Type B pancreatic cell (in vitro differentiated cells): ENCODE results near the gene RBPJL. TPM values are rescaled to one million over a fixed set of nuclear protein-coding genes. Genes with fewer than 3 reads are reported as not detected.

ENCODE experiments used
- DNase-seq: peaks from one replicate; pipeline ENCODE4 v3.0.0; 2021; ENCODE audit warnings: mixed read lengths; ENCODE audit not compliant: unreplicated experiment; ENCODE audit errors: extremely low spot score
- H3K27ac Mint-ChIP-seq: 2 replicates; pipeline ENCODE4 v1.8.0; 2021; ENCODE audit warnings: mild to moderate bottlenecking, mixed read lengths
- H3K27me3 Mint-ChIP-seq: 2 replicates; pipeline ENCODE4 v1.8.0; 2021; ENCODE audit warnings: mixed read lengths
- H3K36me3 Mint-ChIP-seq: 2 replicates; pipeline ENCODE4 v1.8.0; 2021; ENCODE audit warnings: mixed read lengths
- H3K4me1 Mint-ChIP-seq: one replicate; pipeline ENCODE4 v1.8.0; 2021; ENCODE audit warnings: mixed read lengths; ENCODE audit not compliant: unreplicated experiment
- H3K4me3 Mint-ChIP-seq: 2 replicates; pipeline ENCODE4 v1.8.0; 2021; ENCODE audit warnings: mild to moderate bottlenecking, mixed read lengths
- H3K9me3 Mint-ChIP-seq: 2 replicates; pipeline ENCODE4 v1.8.0; 2021; ENCODE audit warnings: mixed read lengths
- total RNA-seq: library from RNA; stranded (reverse); gene quantifications from 2 replicates; pipeline ENCODE4 v1.2.1, GENCODE V29; 2021; ENCODE audit warnings: low replicate concordance
- TF ChIP-seq, protein P1 (sequence below): fragments of 200-600 bp; sonication (generic); conservative IDR thresholded peaks from 2 replicates; pipeline ENCODE4 v1.5.0; 2021; ENCODE audit warnings: antibody characterized with exemption, mild to moderate bottlenecking

Gene RBPJL
- total RNA-seq, 1 donor from 2014 or later = not detected

DNA sequence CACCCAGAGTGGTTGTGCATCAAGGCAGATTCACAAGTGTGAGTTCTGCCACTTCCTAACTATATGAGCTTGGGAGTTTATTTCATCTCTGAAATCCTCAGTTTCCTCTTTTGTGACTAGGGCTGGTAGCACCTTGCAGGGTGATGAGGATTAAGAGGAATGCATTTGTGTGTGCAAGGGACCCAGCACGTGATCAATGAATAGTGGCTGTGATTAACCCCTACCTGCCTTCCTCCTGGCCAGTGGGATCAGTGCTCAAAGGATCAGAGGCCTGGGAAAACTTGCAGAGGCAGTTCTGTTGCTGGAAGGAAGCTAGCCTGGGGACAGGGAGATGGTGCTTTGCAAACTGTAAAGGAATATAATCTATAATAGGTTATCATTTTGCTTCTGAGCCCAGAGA, 34.3 kb downstream of the RBPJL start:
- Mint-ChIP-seq H3K9me3 (no peaks in the 10 kb centered on the region), H3K36me3 (peaks cover 17% of the 10 kb centered on the region), H3K4me3 (peak overlapping the region; percentile 96), H3K27ac (peak overlapping the region; percentile 96), H3K4me1 (peaks cover 79% of the 10 kb centered on the region), H3K27me3 (no peaks in the 10 kb centered on the region)
- TF ChIP-seq, protein P1, sequence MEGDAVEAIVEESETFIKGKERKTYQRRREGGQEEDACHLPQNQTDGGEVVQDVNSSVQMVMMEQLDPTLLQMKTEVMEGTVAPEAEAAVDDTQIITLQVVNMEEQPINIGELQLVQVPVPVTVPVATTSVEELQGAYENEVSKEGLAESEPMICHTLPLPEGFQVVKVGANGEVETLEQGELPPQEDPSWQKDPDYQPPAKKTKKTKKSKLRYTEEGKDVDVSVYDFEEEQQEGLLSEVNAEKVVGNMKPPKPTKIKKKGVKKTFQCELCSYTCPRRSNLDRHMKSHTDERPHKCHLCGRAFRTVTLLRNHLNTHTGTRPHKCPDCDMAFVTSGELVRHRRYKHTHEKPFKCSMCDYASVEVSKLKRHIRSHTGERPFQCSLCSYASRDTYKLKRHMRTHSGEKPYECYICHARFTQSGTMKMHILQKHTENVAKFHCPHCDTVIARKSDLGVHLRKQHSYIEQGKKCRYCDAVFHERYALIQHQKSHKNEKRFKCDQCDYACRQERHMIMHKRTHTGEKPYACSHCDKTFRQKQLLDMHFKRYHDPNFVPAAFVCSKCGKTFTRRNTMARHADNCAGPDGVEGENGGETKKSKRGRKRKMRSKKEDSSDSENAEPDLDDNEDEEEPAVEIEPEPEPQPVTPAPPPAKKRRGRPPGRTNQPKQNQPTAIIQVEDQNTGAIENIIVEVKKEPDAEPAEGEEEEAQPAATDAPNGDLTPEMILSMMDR = no peak
- no peak for DNase-seq

DNA sequence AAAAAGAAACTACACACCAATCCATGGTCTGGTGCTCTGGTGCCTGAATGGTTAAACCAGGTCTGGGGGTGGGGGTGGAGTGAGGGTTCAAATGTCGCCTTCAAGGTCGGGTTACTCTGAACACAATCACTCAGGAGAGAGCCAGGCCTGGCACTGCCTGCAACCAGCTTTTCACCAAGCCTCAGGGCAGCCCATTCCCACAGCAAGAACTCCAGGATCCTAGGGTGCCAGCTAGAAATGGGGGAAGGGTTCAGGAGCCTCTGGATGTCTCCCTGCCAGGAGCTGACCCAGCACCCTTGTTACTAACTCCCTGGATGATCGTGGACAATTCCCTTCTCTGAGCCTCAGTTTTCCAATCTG, 34.9 kb downstream of the RBPJL start:
- Mint-ChIP-seq H3K4me3 (peak overlapping the region; percentile 96), H3K4me1 (peaks cover 81% of the 10 kb centered on the region), H3K9me3 (no peaks in the 10 kb centered on the region), H3K36me3 (peaks cover 17% of the 10 kb centered on the region), H3K27ac (peak overlapping the region; percentile 96), H3K27me3 (no peaks in the 10 kb centered on the region)
- TF ChIP-seq, protein P1 = no peak
- DNase-seq = no peak

DNA sequence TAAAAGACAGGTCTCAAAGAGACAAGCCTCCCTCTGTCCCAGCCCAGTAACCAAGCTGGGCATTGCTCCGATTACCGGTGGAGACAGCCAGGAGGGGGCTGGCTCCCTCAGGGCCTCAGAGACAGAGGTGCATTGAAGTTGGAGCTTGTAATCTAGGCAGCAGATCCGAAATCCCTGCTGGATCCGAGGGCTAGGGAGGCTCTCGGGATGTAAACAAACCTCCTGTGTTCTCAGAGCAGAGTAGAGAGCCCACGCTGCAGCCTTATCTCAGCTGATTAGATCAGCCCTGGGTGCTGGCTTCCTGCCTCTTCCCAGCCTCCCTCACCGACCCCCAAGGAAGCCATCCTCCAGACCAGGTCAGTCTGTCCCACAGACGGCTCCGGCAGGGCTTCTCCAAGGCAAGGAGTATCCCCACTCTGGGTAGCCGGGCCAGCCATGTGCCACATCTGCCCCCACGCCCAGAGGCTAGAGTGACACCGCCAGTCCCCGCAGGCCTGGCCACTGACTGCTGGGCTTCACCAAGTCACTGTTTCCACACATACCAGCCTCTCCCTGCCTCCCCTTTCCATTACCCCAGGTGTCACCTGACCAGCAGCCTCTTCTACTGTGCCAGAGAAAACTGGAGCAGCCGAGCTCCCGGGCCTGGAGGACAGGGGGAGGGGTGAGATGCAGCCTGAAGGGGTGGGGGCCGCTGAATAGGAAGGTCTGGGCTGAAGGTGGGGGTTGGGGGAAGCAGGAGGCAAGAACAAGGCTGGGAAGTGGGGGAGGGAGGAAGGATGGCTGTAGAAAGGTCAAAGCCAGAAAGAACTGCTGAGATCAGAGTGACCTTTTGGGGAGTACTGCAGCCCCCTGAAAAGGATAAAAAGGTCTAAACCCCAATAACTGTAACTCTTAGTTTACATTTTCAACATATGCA, 35.6 kb downstream of the RBPJL start:
- Mint-ChIP-seq H3K9me3 (no peaks in the 10 kb centered on the region), H3K4me3 (peak overlapping the region; percentile 96), H3K27me3 (no peaks in the 10 kb centered on the region), H3K27ac (peak overlapping the region; percentile 96), H3K4me1 (peaks cover 81% of the 10 kb centered on the region), H3K36me3 (peaks cover 11% of the 10 kb centered on the region)
- TF ChIP-seq, protein P1 = no peak
- DNase-seq = no peak

DNA sequence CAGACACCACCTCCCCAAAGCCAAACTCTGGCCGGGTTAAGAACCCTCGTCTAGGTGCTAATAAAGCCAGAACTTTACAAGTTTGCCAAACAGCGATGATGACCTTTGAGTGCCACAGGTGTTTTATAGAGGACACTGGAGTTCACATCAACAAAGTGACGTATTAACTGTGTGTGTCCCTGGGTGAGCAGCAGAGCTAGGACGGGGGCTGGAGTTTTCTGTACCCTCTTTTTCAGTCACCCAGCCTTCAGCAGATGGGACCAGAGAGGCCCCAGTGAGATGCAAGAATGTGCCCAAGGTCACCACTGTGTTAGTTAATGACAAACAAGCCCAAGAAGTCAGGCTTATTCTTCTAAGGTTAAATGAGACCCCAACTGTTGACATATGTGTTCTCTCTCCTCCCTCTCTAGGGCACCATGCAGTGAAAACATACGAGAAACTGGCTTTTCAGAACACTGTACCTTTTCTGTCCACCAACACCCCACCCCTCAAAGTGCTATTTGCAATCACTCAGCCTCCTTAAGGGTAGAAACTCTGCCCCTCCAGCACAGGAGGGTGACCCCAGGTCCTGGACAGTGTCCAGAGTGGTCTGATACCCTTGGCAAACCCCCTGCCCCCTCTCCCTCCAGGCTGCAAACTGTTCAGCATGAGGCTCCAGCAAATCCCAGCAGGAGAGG, 36.4 kb downstream of the RBPJL start:
- H3K27me3 Mint-ChIP-seq = no peaks in the 10 kb centered on the region
- no peaks in the 10 kb centered on the region for H3K9me3 Mint-ChIP-seq
- H3K4me1 Mint-ChIP-seq = peaks cover 78% of the 10 kb centered on the region
- peak overlapping the region; percentile 96 for H3K27ac Mint-ChIP-seq
- TF ChIP-seq, protein P1 = no peak
- DNase-seq = no peak
- peak overlapping the region; percentile 96 for H3K4me3 Mint-ChIP-seq
- H3K36me3 Mint-ChIP-seq = peaks cover 8% of the 10 kb centered on the region

DNA sequence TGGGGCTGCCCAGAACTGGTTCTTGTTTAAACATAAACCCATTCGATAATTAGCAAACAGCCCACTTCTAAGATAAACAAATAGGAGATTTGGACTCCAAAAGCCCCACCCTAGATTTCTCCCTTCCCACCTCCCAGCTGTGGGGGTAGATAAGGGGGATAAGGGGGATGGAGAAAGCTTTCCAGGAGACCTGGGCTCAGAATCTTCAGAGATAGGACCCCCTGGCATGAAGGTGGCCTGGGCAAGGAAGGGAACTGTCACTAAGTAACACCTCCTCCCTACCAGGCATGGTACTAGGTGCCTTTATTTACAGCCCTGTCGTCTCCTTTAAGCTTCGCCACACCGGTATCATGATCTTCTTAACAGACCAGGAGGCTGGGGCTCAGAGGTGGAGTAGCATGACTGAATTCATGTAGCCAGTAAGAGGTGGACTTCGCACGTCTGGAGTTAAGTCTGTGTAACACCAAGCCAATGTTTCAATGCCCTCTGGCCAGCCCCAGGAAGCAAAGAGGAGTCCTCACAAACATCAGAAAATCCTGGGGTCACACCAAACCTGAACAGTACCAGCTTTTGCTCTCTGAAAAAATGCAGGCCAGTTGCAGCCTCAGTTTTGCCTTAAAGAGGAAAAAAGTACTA, 37.0 kb downstream of the RBPJL start:
- no peaks in the 10 kb centered on the region for H3K27me3 Mint-ChIP-seq
- no peaks in the 10 kb centered on the region for H3K9me3 Mint-ChIP-seq
- TF ChIP-seq, protein P1 = no peak
- H3K4me3 Mint-ChIP-seq = peak overlapping the region; percentile 96
- DNase-seq = no peak
- H3K36me3 Mint-ChIP-seq = peaks cover 8% of the 10 kb centered on the region
- peaks cover 75% of the 10 kb centered on the region for H3K4me1 Mint-ChIP-seq
- peak overlapping the region; percentile 96 for H3K27ac Mint-ChIP-seq
